Progenitor cell of endocrine pancreas (in vitro differentiated cells): Measurements from ENCODE around the gene TOR1B. TPM values are rescaled to one million over a fixed set of nuclear protein-coding genes. Genes with fewer than 3 reads are reported as not detected.
"Not testable (repeated sequence)": the region's sequence is repeated elsewhere in the genome, so short reads cannot be mapped to it uniquely, and the experiment has no call there.

Source experiments
- DNase-seq: peaks from one replicate; pipeline ENCODE4 v3.0.0; 2021; ENCODE audit warnings: low spot score; ENCODE audit not compliant: unreplicated experiment
- H3K27ac Mint-ChIP-seq: 2 replicates; pipeline ENCODE4 v1.8.0; 2021; ENCODE audit warnings: mild to moderate bottlenecking, moderate library complexity, mixed read lengths
- H3K27me3 Mint-ChIP-seq: 2 replicates; pipeline ENCODE4 v1.8.0; 2021; ENCODE audit warnings: mixed read lengths
- H3K36me3 Mint-ChIP-seq: 2 replicates; pipeline ENCODE4 v1.8.0; 2022; ENCODE audit warnings: mixed read lengths; ENCODE audit not compliant: insufficient read depth
- H3K4me1 Mint-ChIP-seq: 2 replicates; pipeline ENCODE4 v1.8.0; 2021; ENCODE audit warnings: low read depth, mixed read lengths
- H3K4me3 Mint-ChIP-seq: 2 replicates; pipeline ENCODE4 v1.8.0; 2021; ENCODE audit warnings: low read depth, mild to moderate bottlenecking, moderate library complexity, mixed read lengths
- H3K9me3 Mint-ChIP-seq: 2 replicates; pipeline ENCODE4 v1.8.0; 2021; ENCODE audit warnings: low read depth, mixed read lengths
- CTCF ChIP-seq: fragments of 200-600 bp; sonication (generic); IDR thresholded peaks from one replicate; pipeline ENCODE4 v1.5.0; 2021; ENCODE audit warnings: antibody characterized with exemption, mild to moderate bottlenecking; ENCODE audit not compliant: unreplicated experiment
- total RNA-seq: library from RNA; stranded (reverse); gene quantifications from 2 replicates; pipeline ENCODE4 v1.2.1, GENCODE V29; 2021

Gene TOR1B
- total RNA-seq, 1 donor from 2014 or later: 19.8 TPM

GRCh38 chr9:129773262-129774048 is 29.5 kb upstream of the TOR1B start:
- Mint-ChIP-seq H3K9me3 (no peaks in the 10 kb centered on the region), H3K27me3 (peaks cover 7% of the 10 kb centered on the region), H3K36me3 (no peaks in the 10 kb centered on the region), H3K27ac (no peak overlapping the region), H3K4me3 (no peak overlapping the region), H3K4me1 (no peaks in the 10 kb centered on the region)
- no peak for DNase-seq
- TF ChIP-seq CTCF: no peak

- DNase-seq: no peak
- Mint-ChIP-seq H3K36me3 (no peaks in the 10 kb centered on the region), H3K27me3 (peaks cover 7% of the 10 kb centered on the region), H3K27ac (no peak overlapping the region), H3K4me1 (no peaks in the 10 kb centered on the region), H3K4me3 (no peak overlapping the region), H3K9me3 (no peaks in the 10 kb centered on the region)
- TF ChIP-seq CTCF: no peak
Measured at GRCh38 chr9:129774791-129775447, 28.1 kb upstream of the TOR1B start.

GRCh38 chr9:129775448-129775798 is 27.6 kb upstream of the TOR1B start:
- no peak for DNase-seq
- TF ChIP-seq CTCF: no peak
- Mint-ChIP-seq H3K4me3 (no peak overlapping the region), H3K9me3 (no peaks in the 10 kb centered on the region), H3K27me3 (peaks cover 7% of the 10 kb centered on the region), H3K4me1 (no peaks in the 10 kb centered on the region), H3K36me3 (no peaks in the 10 kb centered on the region), H3K27ac (no peak overlapping the region)

GRCh38 chr9:129776096-129776495 is 26.9 kb upstream of the TOR1B start:
- not testable (repeated sequence) for H3K27ac Mint-ChIP-seq, H3K9me3 Mint-ChIP-seq, H3K4me3 Mint-ChIP-seq, DNase-seq, H3K27me3 Mint-ChIP-seq, H3K4me1 Mint-ChIP-seq, H3K36me3 Mint-ChIP-seq

GRCh38 chr9:129776566-129776937 is 26.4 kb upstream of the TOR1B start:
- no peaks in the 10 kb centered on the region for H3K9me3 Mint-ChIP-seq
- H3K4me3 Mint-ChIP-seq: no peak overlapping the region
- H3K4me1 Mint-ChIP-seq: no peaks in the 10 kb centered on the region
- H3K27ac Mint-ChIP-seq: no peak overlapping the region
- no peaks in the 10 kb centered on the region for H3K36me3 Mint-ChIP-seq
- DNase-seq: no peak
- H3K27me3 Mint-ChIP-seq: peaks cover 7% of the 10 kb centered on the region
- no peak for TF ChIP-seq CTCF
